Heart left ventricle (tissue), 13 donors: ENCODE data around the gene STPG4.

ENCODE experiments used
- CTCF ChIP-seq, 12 donors: fragments of 200-600 bp; sonication (generic) in 4 of 12; IDR thresholded peaks; one replicate each; pipeline versions ENCODE4 v1.5.0 to v1.8.0; 2018 to 2022; ENCODE audit warnings: antibody characterized with exemption in 12 of 12, mild to moderate bottlenecking in 5 of 12
- POLR2A ChIP-seq, 2 donors: fragments of 450-650 bp; IDR thresholded peaks; one replicate each; pipeline ENCODE4 v1.6.1; 2017; ENCODE audit warnings: antibody characterized with exemption in 2 of 2, mild to moderate bottlenecking in 2 of 2, moderate library complexity in 2 of 2
- donor health status: ischemic (EF 13 %, LVEDD 7.1; RV severe dilation, severe dysfunction).
- donor health status: DM: no; HTN: yes; CAD: no.
- donor health status: DM: no; HTN: no; CAD: no.
- donor health status: ischemic (EF 25% LVEDD 6.9; RV normal size, moderate dysfunction).
- donor health status: ischemic (EF 25% LVEDD 5.7; RV mildly dilated, moderate dysfunction).
- donor health status: ischemic (EF 35%, LVEDD 5.7; RV mildly dilated, moderate dysfunction).
- donor health status: nonischemic (EF 11% LVEDD 7.7; RV severe dilation, severe dysfunction).
- donor health status: DM: yes; HTN: yes; CAD: no.
- donor health status: PGD.
- donor health status: ischemic (EF 29% LVEDD 5.4; RV normal size, mild dysfunction).
- donor health status: nonischemic (EF 23%, LVEDD 6.1; RV moderate dilation, normal function).

- TF ChIP-seq CTCF (IDR thresholded peaks at IDR 0.05) (no peak), POLR2A (IDR thresholded peaks at IDR 0.05) (no peak)
Observed at GRCh38 chr2:47092465-47092864, 62.6 kb downstream of the STPG4 start.
